NCI-H446 (cell line): ENCODE data around the gene DLG2.

Experiments
- DNase-seq, 2 experiments: peaks; one replicate each; lab custom pipeline; 2025; lab: John Stamatoyannopoulos, UW

Gene DLG2

GRCh38 chr11:83722392-83723119 is 1904.6 kb downstream of the DLG2 start:
- DNase-seq, result no peak

- no peak for DNase-seq
Observed at GRCh38 chr11:83721263-83721662, 1905.9 kb downstream of the DLG2 start.

GRCh38 chr11:83720675-83721074 is 1906.5 kb downstream of the DLG2 start:
- no peak for DNase-seq

- DNase-seq, result no peak
Observed at GRCh38 chr11:83717537-83717936, 1909.6 kb downstream of the DLG2 start.

GRCh38 chr11:83715927-83716535 is 1911.1 kb downstream of the DLG2 start:
- DNase-seq, result no peak

GRCh38 chr11:83713708-83714107 is 1913.4 kb downstream of the DLG2 start:
- peak in 1 of 2 experiments; percentile 45 for DNase-seq

- no peak for DNase-seq
Observed at GRCh38 chr11:83711106-83711527, 1916.0 kb downstream of the DLG2 start.

- no peak for DNase-seq
Observed at GRCh38 chr11:83709434-83709833, 1917.7 kb downstream of the DLG2 start.

GRCh38 chr11:83706566-83706965 is 1920.6 kb downstream of the DLG2 start:
- no peak for DNase-seq

GRCh38 chr11:83702796-83703195 is 1924.3 kb downstream of the DLG2 start:
- DNase-seq, result no peak

- no peak for DNase-seq
Observed at GRCh38 chr11:83697518-83697917, 1929.6 kb downstream of the DLG2 start.

GRCh38 chr11:83695046-83695445 is 1932.1 kb downstream of the DLG2 start:
- DNase-seq, result no peak

GRCh38 chr11:83694191-83694910 is 1932.8 kb downstream of the DLG2 start:
- DNase-seq, result no peak

GRCh38 chr11:83693306-83693992 is 1933.7 kb downstream of the DLG2 start:
- DNase-seq, result no peak

GRCh38 chr11:83692675-83693074 is 1934.5 kb downstream of the DLG2 start:
- no peak for DNase-seq

GRCh38 chr11:83691451-83691950 is 1935.6 kb downstream of the DLG2 start:
- DNase-seq, result no peak

GRCh38 chr11:83689144-83689780 is 1937.9 kb downstream of the DLG2 start:
- DNase-seq, result no peak

GRCh38 chr11:83687787-83688186 is 1939.4 kb downstream of the DLG2 start:
- DNase-seq, result no peak

- DNase-seq, result no peak
Observed at GRCh38 chr11:83685730-83686129, 1941.4 kb downstream of the DLG2 start.

- DNase-seq, result no peak
Observed at GRCh38 chr11:83684071-83684470, 1943.1 kb downstream of the DLG2 start.

GRCh38 chr11:83682611-83682973 is 1944.6 kb downstream of the DLG2 start:
- no peak for DNase-seq
